ENCODE data around the gene SYT13.

SYT13 gene

GRCh38 chr11:45215098-45215865, 70.9 kb downstream of the SYT13 start:
- DNase-seq: no peak

- DNase-seq: peak; percentile 19
Observed at GRCh38 chr11:45213717-45214116, 72.4 kb downstream of the SYT13 start.

- DNase-seq: peak; percentile 50
Observed at GRCh38 chr11:45213316-45213665, 72.8 kb downstream of the SYT13 start.

GRCh38 chr11:45212566-45213315, 73.4 kb downstream of the SYT13 start:
- DNase-seq: peak; percentile 56

GRCh38 chr11:45211732-45212131, 74.4 kb downstream of the SYT13 start:
- DNase-seq: peak; percentile 4

- peak; percentile 41 for DNase-seq
Observed at GRCh38 chr11:45210846-45211245, 75.3 kb downstream of the SYT13 start.

GRCh38 chr11:45209891-45210699, 76.0 kb downstream of the SYT13 start:
- DNase-seq: no peak

GRCh38 chr11:45209000-45209879, 76.9 kb downstream of the SYT13 start:
- DNase-seq: no peak

GRCh38 chr11:45208135-45208534, 78.0 kb downstream of the SYT13 start:
- DNase-seq: no peak

GRCh38 chr11:45205978-45206377, 80.2 kb downstream of the SYT13 start:
- DNase-seq: no peak

GRCh38 chr11:45204761-45205160, 81.4 kb downstream of the SYT13 start:
- no peak for DNase-seq

GRCh38 chr11:45193695-45194094, 92.4 kb downstream of the SYT13 start:
- no peak for DNase-seq
